ENCODE measurements around the gene PON3.

Gene PON3

DNA sequence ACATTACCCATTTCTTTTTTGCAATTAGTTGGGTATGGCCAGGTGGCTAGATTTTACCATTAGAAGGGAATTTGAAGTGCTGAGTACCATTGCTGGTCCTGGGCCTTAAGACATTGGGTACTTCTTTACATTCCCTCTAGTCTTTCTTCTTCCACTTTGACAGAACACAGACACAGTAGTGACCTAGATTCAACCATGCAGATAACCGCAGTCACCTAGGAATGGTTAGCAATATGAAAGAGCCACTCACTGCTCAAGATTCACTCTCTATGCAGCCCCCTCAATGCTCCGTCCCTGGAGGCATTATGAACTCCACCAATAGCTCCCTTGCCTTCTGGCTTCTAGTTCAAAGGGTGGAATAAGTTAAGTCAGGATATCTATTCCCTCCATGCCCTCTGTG is 55.7 kb downstream of the PON3 start:
- DNase-seq (ENCODE audit: low spot score), result no peak

DNA sequence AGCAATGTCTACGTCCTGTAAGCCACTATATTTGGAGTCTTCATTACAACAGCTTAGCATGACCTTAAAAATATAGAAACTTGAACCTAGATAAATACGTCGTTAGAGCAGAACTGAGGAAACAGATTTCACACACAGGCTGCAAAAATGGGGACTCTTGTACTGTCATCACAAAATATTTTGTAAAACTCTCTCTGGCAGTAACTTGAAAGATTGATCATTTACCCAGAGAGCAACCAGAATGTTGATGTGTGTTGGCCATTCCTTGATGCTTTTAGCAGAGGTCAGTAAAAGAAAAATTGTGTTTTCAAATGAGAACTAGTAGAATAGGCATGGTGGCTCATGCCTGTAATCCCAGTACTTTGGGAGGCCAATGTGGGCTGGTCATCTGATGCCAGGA is 57.3 kb downstream of the PON3 start:
- no peak for DNase-seq (ENCODE audit: low spot score)

GRCh38 chr7:95335093-95335492 is 61.1 kb downstream of the PON3 start:
- DNase-seq (ENCODE audit: low spot score), result no peak

- no peak for DNase-seq (ENCODE audit: low spot score)
These were observed 61.7 kb downstream of the PON3 start for GRCh38 chr7:95334447-95334846.

DNA sequence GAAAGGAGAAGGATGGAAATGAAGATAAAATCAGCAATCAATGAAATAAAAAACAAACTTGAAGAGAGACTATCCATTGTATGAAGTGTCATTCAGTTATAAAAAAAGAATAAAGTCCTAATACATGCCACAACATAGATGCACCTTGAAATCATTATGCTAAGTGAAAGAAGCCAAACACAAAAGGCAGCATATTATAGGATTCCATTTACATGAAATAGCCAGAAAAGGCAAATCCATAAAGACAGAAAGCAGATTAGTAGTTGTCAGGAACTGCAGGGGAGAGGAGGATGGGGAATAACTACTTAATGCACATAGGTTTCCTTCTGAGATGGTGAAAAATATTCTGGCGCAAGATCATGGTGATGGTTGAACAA is 65.2 kb downstream of the PON3 start:
- DNase-seq (ENCODE audit: low spot score), result no peak

- DNase-seq (ENCODE audit: low spot score), result no peak
These were observed 65.8 kb downstream of the PON3 start for GRCh38 chr7:95330204-95330960.

- DNase-seq (ENCODE audit: low spot score), result no peak
These were observed 68.8 kb downstream of the PON3 start for GRCh38 chr7:95327356-95327755.

GRCh38 chr7:95324431-95324830 is 71.7 kb downstream of the PON3 start, which contains the start of gene PON1:
PON1 (minus strand) TSS chr7:95324532; CDS start chr7:95324475, 57 bp downstream.
- DNase-seq (ENCODE audit: low spot score), result no peak

- DNase-seq (ENCODE audit: low spot score), result no peak
These were observed 72.6 kb downstream of the PON3 start for GRCh38 chr7:95323410-95324129.

GRCh38 chr7:95322854-95323253 is 73.3 kb downstream of the PON3 start:
- no peak for DNase-seq (ENCODE audit: low spot score)

DNA sequence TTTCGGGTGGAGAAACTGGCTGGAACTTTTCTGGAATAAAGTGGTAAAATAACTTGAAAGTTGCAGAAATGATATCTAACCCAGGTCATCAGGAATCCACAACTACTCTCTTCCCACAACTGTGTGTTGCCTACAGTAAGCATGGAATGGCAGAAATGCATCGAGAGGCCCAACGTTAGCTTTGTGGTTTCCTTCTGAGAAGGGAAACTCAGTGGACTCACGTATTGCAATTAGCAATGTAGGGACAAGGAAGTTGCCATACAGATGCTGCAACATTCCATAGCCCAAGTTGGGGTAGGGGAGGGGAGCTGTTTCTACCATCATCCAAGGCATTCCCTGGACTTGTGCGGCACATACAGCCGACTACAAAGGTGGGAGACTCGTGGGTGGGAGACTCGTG is 73.8 kb downstream of the PON3 start:
- no peak for DNase-seq (ENCODE audit: low spot score)

DNA sequence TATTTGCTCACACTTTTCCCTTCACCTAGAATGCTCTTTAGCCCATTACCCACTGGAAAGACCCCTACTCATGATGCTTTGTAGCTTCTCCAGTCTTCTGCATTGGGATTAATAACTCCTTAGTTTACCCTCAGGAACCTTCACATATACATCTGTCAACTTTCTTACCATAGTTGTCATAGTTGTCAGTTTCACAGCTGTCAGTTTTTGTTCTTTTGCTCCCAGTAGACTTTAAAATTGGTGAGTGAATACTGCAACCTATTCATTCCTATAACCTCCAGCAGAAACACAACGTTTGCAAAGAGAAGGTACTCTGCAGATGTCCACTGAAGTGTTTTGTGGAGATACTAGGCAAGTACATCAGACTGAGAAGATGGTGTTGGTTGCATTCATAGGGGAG is 74.5 kb downstream of the PON3 start:
- DNase-seq (ENCODE audit: low spot score), result no peak

DNA sequence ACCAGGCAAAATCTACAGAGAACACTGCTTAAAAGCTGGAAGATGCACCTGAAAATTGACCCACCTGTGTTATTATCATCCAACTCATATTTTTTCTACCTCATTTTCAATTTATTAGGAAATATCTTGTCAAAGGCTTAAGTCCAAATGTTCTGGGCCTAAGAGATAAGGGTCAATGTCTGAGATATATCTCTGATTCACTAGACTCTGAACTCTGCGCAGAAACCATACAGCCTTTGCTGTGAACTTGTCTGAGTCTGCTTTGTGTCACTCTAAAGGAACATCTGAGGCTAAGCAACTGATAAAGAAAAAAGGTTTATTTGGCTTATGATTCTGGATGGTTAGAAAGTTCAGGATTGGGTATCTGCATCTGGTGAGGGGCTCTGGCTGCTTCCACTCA is 75.5 kb downstream of the PON3 start:
- no peak for DNase-seq (ENCODE audit: low spot score)

- no peak for DNase-seq (ENCODE audit: low spot score)
These were observed 76.6 kb downstream of the PON3 start for GRCh38 chr7:95319570-95319969.

GRCh38 chr7:95318501-95319100 is 77.6 kb downstream of the PON3 start:
- DNase-seq (ENCODE audit: low spot score), result no peak

DNA sequence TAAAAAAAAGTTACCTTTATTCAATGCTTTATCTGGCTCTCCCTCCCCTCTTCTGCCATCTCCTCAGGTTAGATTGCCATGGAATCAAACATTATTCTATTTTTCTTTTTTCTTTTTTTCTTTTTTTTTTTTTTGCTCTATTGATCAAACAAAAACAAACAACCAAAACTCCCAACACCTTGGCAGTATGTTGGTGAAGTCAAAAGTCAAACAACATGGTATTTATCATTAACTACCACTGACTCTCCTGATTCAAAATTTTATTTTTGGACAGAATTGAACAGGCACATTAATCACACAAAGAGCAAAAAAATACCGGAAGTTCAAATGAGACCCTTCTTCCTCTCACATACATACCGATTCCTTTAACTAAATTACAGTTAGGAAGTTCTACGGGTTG is 78.2 kb downstream of the PON3 start:
- no peak for DNase-seq (ENCODE audit: low spot score)

GRCh38 chr7:95317546-95317945 is 78.6 kb downstream of the PON3 start:
- DNase-seq (ENCODE audit: low spot score), result no peak

DNA sequence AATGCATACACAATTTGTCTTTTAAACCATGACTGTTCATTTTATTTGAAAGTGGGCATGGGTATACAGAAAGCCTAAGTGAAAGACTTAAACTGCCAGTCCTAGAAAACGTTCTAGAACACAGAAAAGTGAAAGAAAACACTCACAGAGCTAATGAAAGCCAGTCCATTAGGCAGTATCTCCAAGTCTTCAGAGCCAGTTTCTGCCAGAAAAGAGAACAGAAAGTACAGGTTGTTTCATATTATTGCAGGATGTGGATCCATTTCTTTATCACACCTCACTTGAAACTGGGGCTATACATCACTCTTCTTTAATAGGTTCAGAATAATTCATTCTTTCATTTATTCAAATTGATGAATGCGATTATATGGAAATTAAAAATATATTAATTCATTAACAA is 79.6 kb downstream of the PON3 start:
- no peak for DNase-seq (ENCODE audit: low spot score)

DNA sequence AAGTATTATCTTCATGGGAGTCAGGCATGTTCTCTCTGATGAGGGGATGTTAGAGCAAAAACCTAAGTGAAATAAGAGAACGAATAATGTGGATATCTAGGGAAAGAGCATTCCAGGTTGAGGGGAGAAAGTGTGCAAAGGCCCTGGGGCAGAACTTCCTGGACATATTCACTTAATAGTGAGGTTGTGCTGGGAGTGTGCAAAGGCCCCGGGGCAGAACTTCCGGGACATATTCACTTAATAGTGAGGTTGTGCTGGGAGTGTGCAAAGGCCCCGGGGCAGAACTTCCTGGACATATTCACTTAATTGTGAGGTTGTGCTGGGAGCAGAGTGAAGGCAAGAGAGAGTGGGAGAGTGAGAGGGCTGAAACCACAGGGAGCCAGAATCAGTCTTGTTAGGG is 83.6 kb downstream of the PON3 start:
- no peak for DNase-seq (ENCODE audit: low spot score)

DNA sequence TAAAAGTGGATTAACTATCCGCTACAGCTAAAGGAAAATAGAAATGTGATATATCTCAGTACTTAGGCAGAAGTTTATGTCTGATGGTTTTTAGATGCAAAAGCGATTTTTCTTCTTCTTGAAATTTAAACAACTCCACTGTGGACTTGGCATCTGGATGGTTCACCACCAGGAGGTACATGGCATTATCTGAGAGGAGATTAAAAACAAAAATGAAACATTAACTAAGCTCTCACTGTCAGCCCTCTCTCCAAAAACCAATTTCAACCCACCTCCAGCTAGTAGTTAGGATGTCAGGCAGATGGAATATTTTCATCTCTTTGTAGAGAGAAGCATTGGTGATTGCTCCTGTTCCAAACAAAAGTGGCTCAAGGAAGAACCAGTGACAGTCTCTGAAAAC is 84.8 kb downstream of the PON3 start:
- DNase-seq (ENCODE audit: low spot score), result no peak

- DNase-seq (ENCODE audit: low spot score), result no peak
These were observed 86.2 kb downstream of the PON3 start for GRCh38 chr7:95309951-95310350.
